Liver (tissue), 9 donors: ENCODE measurements around the gene PLEKHA6. TPM values are rescaled to one million over a fixed set of nuclear protein-coding genes. Genes with fewer than 3 reads are reported as not detected.

Experiments used
- DNase-seq: peaks from one replicate; pipeline ENCODE4 v3.0.0-alpha.2; 2017; ENCODE audit warnings: low spot score
- H3K27ac ChIP-seq, 2 donors: one replicate each; pipeline ENCODE4 v1.7.0; 2013; ENCODE audit warnings: inconsistent platforms in 2 of 2, low read length in 2 of 2, control low read depth in 1 of 2, low read depth in 1 of 2, mild to moderate bottlenecking in 1 of 2
- H3K27me3 ChIP-seq, 4 donors: one replicate each; pipeline versions ENCODE4 v1.6.1 to v1.7.0; 2013; ENCODE audit warnings: low read length in 3 of 4, inconsistent platforms in 1 of 4, mild to moderate bottlenecking in 1 of 4, moderate library complexity in 1 of 4; ENCODE audit not compliant: control insufficient read depth in 4 of 4, insufficient read depth in 4 of 4
- H3K36me3 ChIP-seq, 4 donors: one replicate each; pipeline versions ENCODE4 v1.6.1 to v1.7.0; 2013; ENCODE audit warnings: low read length in 3 of 4, mild to moderate bottlenecking in 3 of 4, low read depth in 1 of 4, moderate library complexity in 1 of 4; ENCODE audit not compliant: control insufficient read depth in 4 of 4, insufficient read depth in 3 of 4
- H3K4me1 ChIP-seq, 4 donors: one replicate each; pipeline versions ENCODE4 v1.6.1 to v1.7.0; 2013; ENCODE audit warnings: low read length in 3 of 4, mild to moderate bottlenecking in 3 of 4, moderate library complexity in 1 of 4; ENCODE audit not compliant: control insufficient read depth in 4 of 4, insufficient read depth in 4 of 4
- H3K4me3 ChIP-seq, 3 donors: one replicate each; pipeline versions ENCODE4 v1.6.1 to v1.7.0; 2013; ENCODE audit warnings: low read length in 3 of 3, control low read depth in 1 of 3, low read depth in 1 of 3, mild to moderate bottlenecking in 1 of 3
- H3K9ac ChIP-seq, 2 donors: one replicate each; pipeline ENCODE4 v1.7.0; 2013; ENCODE audit warnings: low read length in 2 of 2, mild to moderate bottlenecking in 2 of 2, moderate library complexity in 2 of 2, control low read depth in 1 of 2, low read depth in 1 of 2
- H3K9me3 ChIP-seq, 4 donors: one replicate each; pipeline versions ENCODE4 v1.6.1 to v1.7.0; 2013; ENCODE audit warnings: low read length in 3 of 4; ENCODE audit not compliant: control insufficient read depth in 4 of 4
- ATF3 ChIP-seq: IDR thresholded peaks from 2 replicates; pipeline ENCODE4 v1.6.1; 2016; ENCODE audit warnings: antibody characterized with exemption
- EGR1 ChIP-seq, 2 donors: IDR thresholded peaks; 2 replicates each; pipeline ENCODE4 v1.6.1; 2016 to 2018; ENCODE audit warnings: antibody characterized with exemption in 2 of 2, low read depth in 2 of 2
- FOXA1 ChIP-seq: IDR thresholded peaks from 2 replicates; pipeline ENCODE4 v1.6.1; 2016; ENCODE audit warnings: antibody characterized with exemption
- FOXA2 ChIP-seq: IDR thresholded peaks from 2 replicates; pipeline ENCODE4 v1.6.1; 2016; ENCODE audit warnings: antibody characterized with exemption
- GABPA ChIP-seq, 2 donors: IDR thresholded peaks in 1 of 2; conservative IDR thresholded peaks in 1 of 2; 2 replicates each; pipeline ENCODE4 v1.6.1; 2016; ENCODE audit warnings: antibody characterized with exemption in 2 of 2, mild to moderate bottlenecking in 1 of 2, moderate library complexity in 1 of 2
- HNF4A ChIP-seq, 2 donors: conservative IDR thresholded peaks; 2 replicates each; pipeline ENCODE4 v1.6.1; 2016; ENCODE audit warnings: antibody characterized with exemption in 2 of 2, mild to moderate bottlenecking in 2 of 2
- HNF4G ChIP-seq: IDR thresholded peaks from 2 replicates; pipeline ENCODE4 v1.6.1; 2016; ENCODE audit warnings: antibody characterized with exemption
- JUND ChIP-seq, 2 donors: IDR thresholded peaks; 2 replicates each; pipeline ENCODE4 v1.6.1; 2016; ENCODE audit warnings: antibody characterized with exemption in 2 of 2
- MAX ChIP-seq: IDR thresholded peaks from 2 replicates; pipeline ENCODE4 v1.6.1; 2016; ENCODE audit warnings: antibody characterized with exemption
- NR2F2 ChIP-seq: IDR thresholded peaks from 2 replicates; pipeline ENCODE4 v1.6.1; 2016; ENCODE audit warnings: antibody characterized with exemption
- RAD21 ChIP-seq, 2 donors: IDR thresholded peaks; 2 replicates each; pipeline ENCODE4 v1.6.1; 2016; ENCODE audit warnings: antibody characterized with exemption in 2 of 2, mild to moderate bottlenecking in 2 of 2
- REST ChIP-seq: IDR thresholded peaks from 2 replicates; pipeline ENCODE4 v1.6.1; 2016; ENCODE audit warnings: antibody characterized with exemption, mild to moderate bottlenecking
- RXRA ChIP-seq, 2 donors: IDR thresholded peaks; 2 replicates each; pipeline ENCODE4 v1.6.1; 2017 to 2018; ENCODE audit warnings: antibody characterized with exemption in 2 of 2, mild to moderate bottlenecking in 1 of 2
- TAF1 ChIP-seq: conservative IDR thresholded peaks from 2 replicates; pipeline ENCODE4 v1.6.1; 2016; ENCODE audit warnings: antibody characterized with exemption, mild to moderate bottlenecking
- YY1 ChIP-seq: IDR thresholded peaks from 2 replicates; pipeline ENCODE4 v1.6.1; 2016; ENCODE audit warnings: antibody characterized with exemption, mild to moderate bottlenecking
- WGBS: extraction: QIAGEN DNeasy Blood & Tissue Kit; methylation state at CpG from one replicate; pipeline ENCODE4 v1.1.7; 2013; 5-methylcytosine and 5-hydroxymethylcytosine counted together
- polyA plus RNA-seq, 2 donors: library from polyadenylated mRNA; stranded (reverse) in 1 of 2; unstranded in 1 of 2; fragments of 200-250 nt in 1 of 2; fragments of >200 nt in 1 of 2; fragmentation: Nextera tagmentation in 1 of 2; extraction: Ambion mirVana in 1 of 2; gene quantifications; one replicate each; pipeline versions ENCODE4 v1.2.1 to v1.2.3, GENCODE V29; 2013 to 2015
- total RNA-seq, 2 donors: library from RNA; depleted of rRNA; stranded (reverse); fragments of >200 nt; gene quantifications; one replicate each; pipeline ENCODE4 v1.2.3, GENCODE V29; 2014
- TF ChIP-seq, protein P1 (sequence below): fragments of 150-350 bp; IDR thresholded peaks from 2 replicates; pipeline ENCODE4 v1.5.1; 2017; ENCODE audit warnings: improper control_type of control experiment, low read depth, low read length; ENCODE audit not compliant: missing input control
- TF ChIP-seq, protein P2 (sequence below): IDR thresholded peaks from 2 replicates; pipeline ENCODE4 v1.6.1; 2016; ENCODE audit warnings: antibody characterized with exemption
- donor health status: healthy.
- donor health status: healthy.
- donor health status: healthy.
- donor health status: healthy.
- donor health status: healthy.

Gene PLEKHA6
- total and polyA plus RNA-seq, 4 donors = 5.3 to 12.8 (median 7.6) TPM

DNA sequence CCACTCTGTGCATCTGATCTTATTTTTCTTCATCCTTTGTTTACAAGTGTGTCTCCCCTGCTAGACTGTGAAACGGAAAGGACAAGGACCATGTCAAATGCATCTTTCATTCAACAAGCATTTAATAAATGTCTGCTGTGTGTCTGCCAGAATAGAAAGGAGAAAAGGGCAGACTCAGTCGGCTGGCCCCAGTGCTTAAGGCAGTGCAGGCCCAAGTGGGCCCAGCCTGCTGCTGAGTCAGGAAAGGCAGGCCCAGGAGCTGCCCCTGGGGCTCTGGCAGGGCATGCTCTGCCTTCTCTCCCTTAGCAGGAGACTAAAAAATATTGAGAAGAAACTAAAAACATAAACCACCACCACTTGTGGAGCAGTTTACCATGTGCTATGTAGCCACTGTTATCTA lies 38.1 kb downstream of the PLEKHA6 start:
- Histone ChIP-seq H3K9me3 (no peaks in the 10 kb centered on the region), H3K27me3 (no peaks in the 10 kb centered on the region), H3K4me1 (no peaks in the 10 kb centered on the region), H3K36me3 (no peaks in the 10 kb centered on the region), H3K9ac (no peak overlapping the region), H3K27ac (no peak overlapping the region), H3K4me3 (no peak overlapping the region)
- 89% methylated on average over 2 of the region's 2 CpGs for WGBS
- no peak for TF ChIP-seq FOXA2
- TF ChIP-seq, protein P1, sequence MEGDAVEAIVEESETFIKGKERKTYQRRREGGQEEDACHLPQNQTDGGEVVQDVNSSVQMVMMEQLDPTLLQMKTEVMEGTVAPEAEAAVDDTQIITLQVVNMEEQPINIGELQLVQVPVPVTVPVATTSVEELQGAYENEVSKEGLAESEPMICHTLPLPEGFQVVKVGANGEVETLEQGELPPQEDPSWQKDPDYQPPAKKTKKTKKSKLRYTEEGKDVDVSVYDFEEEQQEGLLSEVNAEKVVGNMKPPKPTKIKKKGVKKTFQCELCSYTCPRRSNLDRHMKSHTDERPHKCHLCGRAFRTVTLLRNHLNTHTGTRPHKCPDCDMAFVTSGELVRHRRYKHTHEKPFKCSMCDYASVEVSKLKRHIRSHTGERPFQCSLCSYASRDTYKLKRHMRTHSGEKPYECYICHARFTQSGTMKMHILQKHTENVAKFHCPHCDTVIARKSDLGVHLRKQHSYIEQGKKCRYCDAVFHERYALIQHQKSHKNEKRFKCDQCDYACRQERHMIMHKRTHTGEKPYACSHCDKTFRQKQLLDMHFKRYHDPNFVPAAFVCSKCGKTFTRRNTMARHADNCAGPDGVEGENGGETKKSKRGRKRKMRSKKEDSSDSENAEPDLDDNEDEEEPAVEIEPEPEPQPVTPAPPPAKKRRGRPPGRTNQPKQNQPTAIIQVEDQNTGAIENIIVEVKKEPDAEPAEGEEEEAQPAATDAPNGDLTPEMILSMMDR = no peak
- TF ChIP-seq ATF3 = no peak
- TF ChIP-seq NR2F2 = no peak
- no peak for TF ChIP-seq MAX
- no peak for TF ChIP-seq JUND (IDR thresholded peaks at IDR 0.05)
- no peak for TF ChIP-seq RAD21 (IDR thresholded peaks at IDR 0.05)
- no peak for TF ChIP-seq YY1
- TF ChIP-seq FOXA1 = no peak
- TF ChIP-seq HNF4A (conservative IDR thresholded peaks at IDR 0.05) = no peak
- no peak for DNase-seq

DNA sequence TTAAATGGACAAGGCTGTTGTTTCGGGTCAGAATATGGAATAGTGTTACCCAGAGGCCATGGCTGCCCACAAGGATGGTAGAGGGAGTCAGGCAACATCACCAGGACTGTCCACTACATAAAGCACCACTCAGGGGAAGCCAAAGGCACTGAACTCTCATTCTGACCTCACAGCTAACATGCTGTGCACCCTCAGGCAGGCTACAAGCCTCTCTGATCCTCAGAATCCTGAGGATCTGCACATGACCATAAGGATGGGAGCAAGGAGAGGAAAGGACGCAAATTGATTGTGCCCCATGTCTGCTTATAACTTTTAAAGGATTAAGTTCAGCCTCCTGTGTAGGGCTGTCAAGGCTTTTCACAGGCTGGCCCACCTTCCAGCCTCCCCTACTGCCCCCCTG lies 38.7 kb downstream of the PLEKHA6 start:
- DNase-seq = no peak
- no peak overlapping the region for H3K9ac ChIP-seq
- 98% methylated on average over 2 of the region's 2 CpGs for WGBS
- no peaks in the 10 kb centered on the region for H3K4me1 ChIP-seq
- H3K4me3 ChIP-seq = no peak overlapping the region
- H3K36me3 ChIP-seq = no peaks in the 10 kb centered on the region
- H3K27me3 ChIP-seq = no peaks in the 10 kb centered on the region
- H3K9me3 ChIP-seq = no peaks in the 10 kb centered on the region
- TF ChIP-seq EGR1 (IDR thresholded peaks at IDR 0.05; ENCODE audit: low read depth in 2 of 2) (no peak), TAF1 (no peak), ATF3 (no peak), RXRA (IDR thresholded peaks at IDR 0.05) (no peak), HNF4G (no peak), JUND (IDR thresholded peaks at IDR 0.05) (no peak), GABPA (IDR thresholded peaks at IDR 0.05 in 1 of 2, conservative IDR thresholded peaks at IDR 0.05 in 1 of 2) (no peak), REST (no peak), HNF4A (conservative IDR thresholded peaks at IDR 0.05) (no peak)
- TF ChIP-seq, protein P2, sequence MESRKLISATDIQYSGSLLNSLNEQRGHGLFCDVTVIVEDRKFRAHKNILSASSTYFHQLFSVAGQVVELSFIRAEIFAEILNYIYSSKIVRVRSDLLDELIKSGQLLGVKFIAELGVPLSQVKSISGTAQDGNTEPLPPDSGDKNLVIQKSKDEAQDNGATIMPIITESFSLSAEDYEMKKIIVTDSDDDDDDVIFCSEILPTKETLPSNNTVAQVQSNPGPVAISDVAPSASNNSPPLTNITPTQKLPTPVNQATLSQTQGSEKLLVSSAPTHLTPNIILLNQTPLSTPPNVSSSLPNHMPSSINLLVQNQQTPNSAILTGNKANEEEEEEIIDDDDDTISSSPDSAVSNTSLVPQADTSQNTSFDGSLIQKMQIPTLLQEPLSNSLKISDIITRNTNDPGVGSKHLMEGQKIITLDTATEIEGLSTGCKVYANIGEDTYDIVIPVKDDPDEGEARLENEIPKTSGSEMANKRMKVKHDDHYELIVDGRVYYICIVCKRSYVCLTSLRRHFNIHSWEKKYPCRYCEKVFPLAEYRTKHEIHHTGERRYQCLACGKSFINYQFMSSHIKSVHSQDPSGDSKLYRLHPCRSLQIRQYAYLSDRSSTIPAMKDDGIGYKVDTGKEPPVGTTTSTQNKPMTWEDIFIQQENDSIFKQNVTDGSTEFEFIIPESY = no peak
- H3K27ac ChIP-seq = no peak overlapping the region
